ENCODE results near the gene PLRG1. TPM values are rescaled to one million over a fixed set of nuclear protein-coding genes. Genes with fewer than 3 reads are reported as not detected.

PLRG1 gene
- total and polyA plus RNA-seq, 9 donors: 26.5 to 90.9 (median 61.5) TPM

DNA sequence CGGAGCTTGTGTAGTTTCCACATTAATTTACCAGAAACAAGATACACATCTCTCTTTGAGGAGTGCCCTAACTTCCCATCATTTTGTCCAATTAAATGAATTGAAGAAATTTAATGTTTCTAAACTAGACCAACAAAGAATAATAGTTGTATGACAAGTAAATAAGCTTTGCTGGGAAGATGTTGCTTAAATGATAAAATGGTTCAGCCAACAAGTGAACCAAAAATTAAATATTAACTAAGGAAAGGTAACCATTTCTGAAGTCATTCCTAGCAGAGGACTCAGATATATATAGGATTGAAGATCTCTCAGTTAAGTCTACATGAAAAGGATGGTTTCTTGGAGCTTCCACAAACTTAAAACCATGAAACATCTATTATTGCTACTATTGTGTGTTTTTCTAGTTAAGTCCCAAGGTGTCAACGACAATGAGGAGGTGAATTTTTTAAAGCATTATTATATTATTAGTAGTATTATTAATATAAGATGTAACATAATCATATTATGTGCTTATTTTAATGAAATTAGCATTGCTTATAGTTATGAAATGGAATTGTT lies 12.6 kb upstream of the PLRG1 start, which contains the start of gene FGB:
TSS of gene FGB (plus strand) at position 315 of the 558 bp plus-strand sequence. CDS start at position 323, 8 bp downstream.
- intact Hi-C loops (cut with DNase I): no loop called here
- Histone ChIP-seq H3K27me3 (no peaks in the 10 kb centered on the region), H3K27ac (no peak within 1 kb of the TSS), H3K4me1 (ENCODE audit: insufficient read depth) (no peaks in the 10 kb centered on the region), H3K4me3 (no peak within 1 kb of the TSS), H3K36me3 (no peaks in the 10 kb centered on the region), H3K9me3 (no peaks in the 10 kb centered on the region)
- TF ChIP-seq EP300 (IDR thresholded peaks at IDR 0.05) (no peak), POLR2A (IDR thresholded peaks at IDR 0.05) (no peak)
- TF ChIP-seq, protein P1, sequence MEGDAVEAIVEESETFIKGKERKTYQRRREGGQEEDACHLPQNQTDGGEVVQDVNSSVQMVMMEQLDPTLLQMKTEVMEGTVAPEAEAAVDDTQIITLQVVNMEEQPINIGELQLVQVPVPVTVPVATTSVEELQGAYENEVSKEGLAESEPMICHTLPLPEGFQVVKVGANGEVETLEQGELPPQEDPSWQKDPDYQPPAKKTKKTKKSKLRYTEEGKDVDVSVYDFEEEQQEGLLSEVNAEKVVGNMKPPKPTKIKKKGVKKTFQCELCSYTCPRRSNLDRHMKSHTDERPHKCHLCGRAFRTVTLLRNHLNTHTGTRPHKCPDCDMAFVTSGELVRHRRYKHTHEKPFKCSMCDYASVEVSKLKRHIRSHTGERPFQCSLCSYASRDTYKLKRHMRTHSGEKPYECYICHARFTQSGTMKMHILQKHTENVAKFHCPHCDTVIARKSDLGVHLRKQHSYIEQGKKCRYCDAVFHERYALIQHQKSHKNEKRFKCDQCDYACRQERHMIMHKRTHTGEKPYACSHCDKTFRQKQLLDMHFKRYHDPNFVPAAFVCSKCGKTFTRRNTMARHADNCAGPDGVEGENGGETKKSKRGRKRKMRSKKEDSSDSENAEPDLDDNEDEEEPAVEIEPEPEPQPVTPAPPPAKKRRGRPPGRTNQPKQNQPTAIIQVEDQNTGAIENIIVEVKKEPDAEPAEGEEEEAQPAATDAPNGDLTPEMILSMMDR (IDR thresholded peaks at IDR 0.05): no peak
- no peak for DNase-seq
- WGBS, 3 donors: 65 to 75% (median 68%) methylated on average over 2 of the region's 2 CpGs

DNA sequence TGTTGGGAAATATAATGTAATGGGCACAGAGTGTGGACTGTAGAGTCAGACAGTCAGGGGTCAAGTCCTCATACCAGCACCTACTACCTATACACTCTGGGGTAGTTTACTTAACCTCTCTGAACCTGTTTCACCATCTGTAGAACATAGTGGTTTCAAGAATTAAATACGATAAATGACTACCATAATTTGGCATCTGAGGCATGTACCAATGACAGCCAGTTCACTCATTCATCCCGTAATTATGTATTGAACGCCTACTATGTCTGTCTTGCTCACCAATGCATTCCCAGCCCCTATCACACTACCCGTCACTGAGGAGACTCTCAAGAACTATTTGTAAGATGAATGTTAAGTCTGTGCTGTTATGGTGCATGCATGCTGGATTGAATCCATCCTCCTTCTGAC lies 10.6 kb upstream of the PLRG1 start:
- Histone ChIP-seq H3K27me3 (no peaks in the 10 kb centered on the region), H3K9me3 (no peaks in the 10 kb centered on the region), H3K4me3 (no peak overlapping the region), H3K36me3 (no peaks in the 10 kb centered on the region), H3K27ac (no peak overlapping the region), H3K4me1 (ENCODE audit: insufficient read depth) (no peaks in the 10 kb centered on the region)
- no peak for DNase-seq
- 61 to 76% (median 68%) methylated on average over 4 of the region's 4 CpGs for WGBS, 3 donors
- TF ChIP-seq, protein P1 (IDR thresholded peaks at IDR 0.05): no peak
- no peak for TF ChIP-seq EP300 (IDR thresholded peaks at IDR 0.05)
- TF ChIP-seq POLR2A (IDR thresholded peaks at IDR 0.05): no peak
- intact Hi-C loops (cut with DNase I): no loop called here

DNA sequence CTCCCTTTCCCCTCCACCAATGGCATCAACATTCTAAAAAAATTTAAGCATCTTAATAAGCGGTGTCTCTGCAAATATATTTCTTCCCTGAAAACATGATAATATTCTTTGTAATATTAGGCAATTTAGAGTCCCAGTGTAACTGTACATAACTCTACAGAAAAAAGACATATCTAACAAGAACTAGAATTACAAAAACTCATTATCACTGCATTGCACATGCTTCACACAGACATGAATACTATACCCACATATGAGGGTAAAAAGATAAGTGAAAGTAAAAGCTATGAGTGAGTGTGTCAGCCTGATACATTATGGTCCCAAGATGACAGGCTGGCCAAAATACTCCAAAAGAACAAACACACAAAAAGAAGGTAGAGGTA lies 10.2 kb upstream of the PLRG1 start:
- H3K36me3 ChIP-seq: no peaks in the 10 kb centered on the region
- no peaks in the 10 kb centered on the region for H3K27me3 ChIP-seq
- TF ChIP-seq POLR2A (IDR thresholded peaks at IDR 0.05) (no peak), EP300 (IDR thresholded peaks at IDR 0.05) (no peak)
- TF ChIP-seq, protein P1 (IDR thresholded peaks at IDR 0.05): no peak
- no peaks in the 10 kb centered on the region for H3K4me1 ChIP-seq (ENCODE audit: insufficient read depth)
- no peak for DNase-seq
- H3K27ac ChIP-seq: no peak overlapping the region
- intact Hi-C loops (cut with DNase I): no loop called here
- 73 to 91% (median 91%) methylated on average over 1 of the region's 1 CpG for WGBS, 3 donors
- no peak overlapping the region for H3K4me3 ChIP-seq
- no peaks in the 10 kb centered on the region for H3K9me3 ChIP-seq

DNA sequence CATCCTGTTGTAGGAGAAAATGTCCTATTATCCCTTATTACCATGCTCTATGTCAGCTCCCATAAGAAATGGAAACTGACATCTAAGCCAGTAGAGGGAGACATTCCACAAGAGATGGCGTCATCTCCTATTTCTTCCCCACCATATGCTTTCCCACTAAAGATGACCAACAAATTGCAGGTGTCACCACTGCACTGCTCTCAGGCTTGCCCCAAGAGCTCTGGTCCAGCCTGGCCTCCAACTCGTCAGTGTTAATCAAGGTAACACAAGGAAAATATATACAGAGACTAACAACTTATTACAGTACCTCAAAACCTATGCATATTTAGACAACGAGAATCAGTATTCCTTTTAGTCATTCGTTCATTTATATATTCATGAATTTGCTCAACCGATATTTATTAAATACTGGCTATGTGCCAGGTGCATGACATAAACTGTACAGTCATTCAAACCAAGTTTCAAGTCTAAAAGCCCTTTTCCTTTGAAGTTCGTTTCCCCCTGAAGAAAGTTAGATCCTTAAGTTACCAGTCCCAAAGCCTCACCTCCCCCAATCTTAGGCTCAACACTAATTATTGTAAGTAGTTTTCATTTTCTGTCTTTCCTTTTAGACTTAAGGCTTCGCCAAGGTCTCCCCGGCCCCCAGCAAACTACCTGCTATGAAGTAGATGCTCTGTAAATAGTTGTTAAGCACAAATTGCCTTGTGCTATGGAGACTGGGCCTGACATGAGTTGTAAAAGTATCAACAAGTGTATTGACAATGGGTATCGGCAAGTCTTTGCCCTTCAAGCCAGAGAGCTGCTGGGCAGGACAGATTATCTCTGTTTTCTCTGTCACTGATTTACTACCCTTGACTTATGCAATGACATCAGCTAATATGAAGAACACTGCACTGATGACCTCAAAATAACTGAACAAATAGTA lies 9.6 kb upstream of the PLRG1 start:
- no peaks in the 10 kb centered on the region for H3K27me3 ChIP-seq
- no peaks in the 10 kb centered on the region for H3K9me3 ChIP-seq
- no peak overlapping the region for H3K27ac ChIP-seq
- 57 to 73% (median 68%) methylated on average over 9 of the region's 9 CpGs for WGBS, 3 donors
- H3K36me3 ChIP-seq: no peaks in the 10 kb centered on the region
- no peak overlapping the region for H3K4me3 ChIP-seq
- no peaks in the 10 kb centered on the region for H3K4me1 ChIP-seq (ENCODE audit: insufficient read depth)
- TF ChIP-seq, protein P1 (IDR thresholded peaks at IDR 0.05): no peak
- TF ChIP-seq EP300 (IDR thresholded peaks at IDR 0.05) (no peak), POLR2A (IDR thresholded peaks at IDR 0.05) (no peak)
- DNase-seq: no peak
- intact Hi-C loops (cut with DNase I): no loop called here
